ENCODE data around the gene CBX7.

Gene CBX7

DNA sequence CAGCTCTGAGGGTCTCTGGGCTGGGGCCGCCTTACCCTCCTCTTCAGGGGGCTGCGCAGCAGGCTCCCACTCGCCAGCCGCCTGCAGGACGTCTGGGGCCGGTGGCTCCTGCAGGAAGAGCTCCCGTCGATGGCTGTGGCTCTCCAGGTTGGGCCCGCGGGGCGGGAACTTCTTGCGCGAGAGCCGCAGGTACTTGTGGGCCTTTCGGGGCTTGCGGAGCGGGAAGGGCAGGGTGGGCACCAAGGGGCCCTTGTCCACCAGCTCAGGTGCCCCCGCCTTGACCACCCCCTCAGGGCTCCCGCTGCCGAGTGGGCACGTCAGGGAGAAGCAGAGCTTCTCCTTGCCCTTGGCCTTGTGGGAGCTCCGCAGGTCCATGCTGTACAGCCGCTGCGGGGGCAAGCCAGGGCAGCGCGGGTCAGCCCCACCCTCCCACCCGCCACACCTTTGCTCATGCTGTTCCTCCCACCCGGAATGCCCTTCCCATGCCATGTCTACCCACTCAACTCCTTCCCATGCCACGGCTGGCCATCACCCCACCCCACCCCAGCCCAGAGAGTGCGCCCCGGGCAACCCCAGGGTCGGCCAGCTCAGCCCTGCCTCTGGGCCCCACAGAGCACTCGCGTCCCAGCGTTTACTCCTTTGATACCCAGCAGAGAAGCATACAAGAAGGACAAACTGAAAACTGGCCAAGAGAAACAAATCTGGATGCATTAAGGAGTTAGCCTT lies 18.0 kb downstream of the CBX7 start:
- TF ChIP-seq TEAD4 (IDR thresholded peaks at IDR 0.05): no peak
- TF ChIP-seq TCF12 (IDR thresholded peaks at IDR 0.05; ENCODE audit: low read depth): no peak
- TF ChIP-seq CREB1 (IDR thresholded peaks at IDR 0.05; ENCODE audit: low read depth): no peak
- no peak for TF ChIP-seq ZBTB7A (IDR thresholded peaks at IDR 0.05; ENCODE audit: low read depth)
- no peak for TF ChIP-seq RAD21 (IDR thresholded peaks at IDR 0.05; ENCODE audit: low read depth)
- TF ChIP-seq EP300 (IDR thresholded peaks at IDR 0.05; ENCODE audit: borderline replicate concordance): no peak
- no peak for TF ChIP-seq CEBPB (IDR thresholded peaks at IDR 0.05)
- no peak for TF ChIP-seq EGR1 (IDR thresholded peaks at IDR 0.05)
- TF ChIP-seq, protein P1, sequence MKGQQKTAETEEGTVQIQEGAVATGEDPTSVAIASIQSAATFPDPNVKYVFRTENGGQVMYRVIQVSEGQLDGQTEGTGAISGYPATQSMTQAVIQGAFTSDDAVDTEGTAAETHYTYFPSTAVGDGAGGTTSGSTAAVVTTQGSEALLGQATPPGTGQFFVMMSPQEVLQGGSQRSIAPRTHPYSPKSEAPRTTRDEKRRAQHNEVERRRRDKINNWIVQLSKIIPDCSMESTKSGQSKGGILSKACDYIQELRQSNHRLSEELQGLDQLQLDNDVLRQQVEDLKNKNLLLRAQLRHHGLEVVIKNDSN (IDR thresholded peaks at IDR 0.05): no peak
- no peak for TF ChIP-seq NFIC (IDR thresholded peaks at IDR 0.05)
- TF ChIP-seq, protein P2, sequence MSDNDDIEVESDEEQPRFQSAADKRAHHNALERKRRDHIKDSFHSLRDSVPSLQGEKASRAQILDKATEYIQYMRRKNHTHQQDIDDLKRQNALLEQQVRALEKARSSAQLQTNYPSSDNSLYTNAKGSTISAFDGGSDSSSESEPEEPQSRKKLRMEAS (IDR thresholded peaks at IDR 0.05): no peak
- TF ChIP-seq YY1 (IDR thresholded peaks at IDR 0.05; ENCODE audit: low read depth): no peak
- no peak for TF ChIP-seq TAF1 (IDR thresholded peaks at IDR 0.05; ENCODE audit: low read depth)

DNA sequence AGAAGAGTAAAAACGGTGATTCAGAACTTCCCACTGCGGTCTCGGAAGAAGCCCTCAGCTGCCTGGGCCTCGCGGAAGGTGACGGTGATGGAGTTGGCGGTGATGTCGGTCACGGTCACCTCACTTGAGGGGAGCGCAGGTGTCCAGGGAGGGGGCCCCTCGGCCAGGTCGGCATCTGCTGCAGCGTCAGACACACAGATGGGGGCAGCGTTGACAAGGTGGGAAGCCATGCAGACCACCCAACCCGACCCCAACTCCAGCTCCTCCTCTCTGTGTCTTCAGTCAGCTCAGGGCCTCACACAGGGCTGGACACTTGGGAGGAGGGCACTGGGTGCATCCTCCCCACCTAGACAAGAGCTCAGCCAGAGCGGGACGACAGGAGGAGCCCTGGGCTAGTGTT lies 18.6 kb downstream of the CBX7 start:
- TF ChIP-seq YY1 (IDR thresholded peaks at IDR 0.05; ENCODE audit: low read depth) (no peak), TCF12 (IDR thresholded peaks at IDR 0.05; ENCODE audit: low read depth) (no peak), EP300 (IDR thresholded peaks at IDR 0.05; ENCODE audit: borderline replicate concordance) (no peak)
- TF ChIP-seq, protein P3, sequence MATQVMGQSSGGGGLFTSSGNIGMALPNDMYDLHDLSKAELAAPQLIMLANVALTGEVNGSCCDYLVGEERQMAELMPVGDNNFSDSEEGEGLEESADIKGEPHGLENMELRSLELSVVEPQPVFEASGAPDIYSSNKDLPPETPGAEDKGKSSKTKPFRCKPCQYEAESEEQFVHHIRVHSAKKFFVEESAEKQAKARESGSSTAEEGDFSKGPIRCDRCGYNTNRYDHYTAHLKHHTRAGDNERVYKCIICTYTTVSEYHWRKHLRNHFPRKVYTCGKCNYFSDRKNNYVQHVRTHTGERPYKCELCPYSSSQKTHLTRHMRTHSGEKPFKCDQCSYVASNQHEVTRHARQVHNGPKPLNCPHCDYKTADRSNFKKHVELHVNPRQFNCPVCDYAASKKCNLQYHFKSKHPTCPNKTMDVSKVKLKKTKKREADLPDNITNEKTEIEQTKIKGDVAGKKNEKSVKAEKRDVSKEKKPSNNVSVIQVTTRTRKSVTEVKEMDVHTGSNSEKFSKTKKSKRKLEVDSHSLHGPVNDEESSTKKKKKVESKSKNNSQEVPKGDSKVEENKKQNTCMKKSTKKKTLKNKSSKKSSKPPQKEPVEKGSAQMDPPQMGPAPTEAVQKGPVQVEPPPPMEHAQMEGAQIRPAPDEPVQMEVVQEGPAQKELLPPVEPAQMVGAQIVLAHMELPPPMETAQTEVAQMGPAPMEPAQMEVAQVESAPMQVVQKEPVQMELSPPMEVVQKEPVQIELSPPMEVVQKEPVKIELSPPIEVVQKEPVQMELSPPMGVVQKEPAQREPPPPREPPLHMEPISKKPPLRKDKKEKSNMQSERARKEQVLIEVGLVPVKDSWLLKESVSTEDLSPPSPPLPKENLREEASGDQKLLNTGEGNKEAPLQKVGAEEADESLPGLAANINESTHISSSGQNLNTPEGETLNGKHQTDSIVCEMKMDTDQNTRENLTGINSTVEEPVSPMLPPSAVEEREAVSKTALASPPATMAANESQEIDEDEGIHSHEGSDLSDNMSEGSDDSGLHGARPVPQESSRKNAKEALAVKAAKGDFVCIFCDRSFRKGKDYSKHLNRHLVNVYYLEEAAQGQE (IDR thresholded peaks at IDR 0.05; ENCODE audit: low read depth): no peak

DNA sequence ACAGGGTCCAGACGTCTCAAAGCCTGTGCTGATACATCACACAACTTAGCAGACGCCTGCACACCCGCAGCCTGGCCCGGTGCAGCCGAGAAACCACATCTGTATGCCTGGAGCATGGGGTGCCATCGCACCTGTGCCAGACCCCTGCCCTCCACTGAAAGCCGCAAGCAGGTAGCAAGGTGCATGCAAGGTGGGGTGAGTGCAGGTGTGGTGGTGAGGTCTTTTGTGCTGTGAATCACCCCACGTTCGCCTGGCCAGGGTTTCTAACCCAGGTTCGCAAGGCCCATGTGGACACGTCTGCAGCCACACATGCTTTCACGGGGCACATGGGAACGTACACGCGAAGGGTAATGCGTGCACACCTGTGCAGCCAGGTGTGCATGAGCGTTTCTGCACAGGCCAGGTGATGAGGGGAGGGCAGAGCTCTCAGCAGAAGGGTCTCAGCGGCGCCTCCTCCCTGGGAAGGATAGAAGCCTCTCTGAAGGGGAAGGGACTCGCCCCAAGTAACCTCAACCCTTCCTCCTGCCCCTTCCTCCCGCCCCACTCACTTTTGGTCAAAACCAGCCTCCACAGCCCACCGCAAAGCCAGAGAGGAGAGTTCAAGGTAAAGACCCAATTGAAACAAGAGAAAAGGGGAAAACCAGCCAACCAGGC lies 19.5 kb downstream of the CBX7 start:
- TF ChIP-seq YY1 (IDR thresholded peaks at IDR 0.05; ENCODE audit: low read depth): no peak
- no peak for TF ChIP-seq ZBTB7A (IDR thresholded peaks at IDR 0.05; ENCODE audit: low read depth)
- TF ChIP-seq RAD21 (IDR thresholded peaks at IDR 0.05; ENCODE audit: low read depth): no peak

DNA sequence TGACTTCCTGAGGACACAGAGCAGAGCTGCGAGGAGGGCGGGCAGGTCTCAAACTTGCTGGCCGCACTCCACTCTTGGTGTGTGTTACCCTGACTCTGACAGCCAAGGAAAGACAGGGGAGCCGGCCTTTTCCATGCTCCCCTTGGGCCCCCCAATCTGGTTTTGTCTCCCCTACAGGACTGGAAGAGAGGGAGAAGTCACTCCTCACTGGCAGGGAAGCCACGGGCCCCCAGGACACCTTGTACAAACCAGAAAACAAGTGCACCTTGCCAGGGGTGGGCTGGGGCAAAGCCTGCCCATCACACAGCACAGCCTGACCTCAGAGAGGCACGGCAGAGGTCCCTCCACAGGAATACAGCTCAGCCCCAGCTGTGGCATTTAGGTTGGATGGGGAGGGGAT lies 20.2 kb downstream of the CBX7 start:
- TF ChIP-seq RAD21 (IDR thresholded peaks at IDR 0.05; ENCODE audit: low read depth) (no peak), EP300 (IDR thresholded peaks at IDR 0.05; ENCODE audit: borderline replicate concordance) (no peak), EGR1 (IDR thresholded peaks at IDR 0.05) (no peak), TAF1 (IDR thresholded peaks at IDR 0.05; ENCODE audit: low read depth) (no peak), CEBPB (IDR thresholded peaks at IDR 0.05) (no peak), NFIC (IDR thresholded peaks at IDR 0.05) (no peak), TEAD4 (IDR thresholded peaks at IDR 0.05) (no peak), FOXM1 (IDR thresholded peaks at IDR 0.05; ENCODE audit: borderline replicate concordance, low read depth) (no peak), CREB1 (IDR thresholded peaks at IDR 0.05; ENCODE audit: low read depth) (no peak), TCF12 (IDR thresholded peaks at IDR 0.05; ENCODE audit: low read depth) (no peak), ZBTB7A (IDR thresholded peaks at IDR 0.05; ENCODE audit: low read depth) (no peak)
- TF ChIP-seq, protein P2 (IDR thresholded peaks at IDR 0.05): no peak
- TF ChIP-seq, protein P3 (IDR thresholded peaks at IDR 0.05; ENCODE audit: low read depth): no peak
- TF ChIP-seq, protein P1 (IDR thresholded peaks at IDR 0.05): no peak

DNA sequence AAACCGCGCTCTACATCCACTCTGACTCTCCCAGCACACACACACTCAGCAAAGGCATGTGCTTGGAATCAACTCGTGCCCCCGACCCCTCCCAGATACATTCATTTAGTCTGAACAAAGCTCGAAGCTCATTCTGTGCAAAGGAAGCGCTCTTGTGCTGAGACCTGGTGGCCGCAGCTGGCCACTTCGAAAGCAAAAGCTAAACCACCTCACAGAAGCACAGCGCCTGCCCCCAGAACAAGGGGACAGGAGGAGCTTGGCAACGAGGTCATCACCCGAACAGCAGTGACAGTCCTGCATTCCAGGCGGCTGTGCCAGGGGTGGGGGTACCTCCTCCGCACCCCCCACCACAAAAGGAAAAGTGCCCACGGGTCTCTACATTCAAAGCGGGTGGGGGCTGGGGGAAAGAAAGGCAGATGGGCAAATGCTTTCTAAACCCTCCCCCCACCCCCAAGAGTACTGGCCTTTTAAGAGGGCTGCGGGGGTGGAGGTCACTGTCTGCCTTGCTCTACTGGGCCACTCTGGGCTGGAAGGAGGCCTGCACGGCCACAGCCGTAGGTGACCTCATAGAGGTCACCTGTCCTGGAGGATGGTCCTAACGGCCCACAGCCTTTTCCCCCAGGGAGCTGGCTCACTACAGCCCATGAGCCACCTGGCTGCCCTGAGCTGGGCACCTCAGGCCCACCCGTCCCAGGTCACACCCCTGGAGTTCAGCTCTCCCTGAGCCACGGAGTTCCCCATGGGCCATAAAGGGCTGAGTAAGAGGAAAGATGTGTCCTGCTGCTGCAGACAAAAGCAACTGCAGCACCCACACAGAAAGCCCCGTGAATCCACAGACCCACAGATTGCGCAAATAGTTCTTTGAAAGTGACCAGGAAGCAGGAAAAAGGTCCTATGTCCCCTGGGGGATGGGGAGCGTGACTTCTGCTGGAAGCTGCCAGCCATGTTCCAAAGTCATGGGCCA lies 21.3 kb downstream of the CBX7 start:
- no peak for TF ChIP-seq FOXM1 (IDR thresholded peaks at IDR 0.05; ENCODE audit: borderline replicate concordance, low read depth)
- TF ChIP-seq, protein P3 (IDR thresholded peaks at IDR 0.05; ENCODE audit: low read depth): no peak
- TF ChIP-seq NFIC (IDR thresholded peaks at IDR 0.05): no peak
- TF ChIP-seq CEBPB (IDR thresholded peaks at IDR 0.05): no peak

All from Ishikawa (cell line).